AG08395 (cell line): ENCODE data around the gene CRAMP1.
A peak's percentile ranks its signal among the peaks of the same experiment; 100 is the strongest.

ENCODE experiments used
- DNase-seq: peaks from one replicate; pipeline ENCODE4 v3.0.0; 2012; ENCODE audit warnings: mixed read lengths, low spot score

CRAMP1 gene

DNA sequence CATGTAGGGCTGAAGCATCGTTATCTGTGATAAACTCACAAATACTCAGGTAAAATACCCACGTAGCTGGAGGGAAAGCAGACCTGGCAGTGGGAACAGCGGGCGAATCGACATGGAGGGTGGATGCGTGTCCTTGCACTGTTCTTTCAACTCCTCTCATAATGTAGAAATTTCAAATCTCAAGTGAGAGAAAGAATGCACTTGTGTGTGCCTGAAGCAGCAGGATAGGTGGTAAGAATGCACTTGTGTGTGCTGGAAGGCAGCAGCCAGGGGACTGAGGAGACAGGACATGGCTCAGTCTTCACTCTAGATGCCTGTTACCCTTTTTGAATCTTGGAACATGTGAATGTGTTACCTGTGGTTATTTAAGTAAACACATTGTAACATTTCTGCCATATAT lies 10.7 kb upstream of the CRAMP1 start:
- DNase-seq = no peak

DNA sequence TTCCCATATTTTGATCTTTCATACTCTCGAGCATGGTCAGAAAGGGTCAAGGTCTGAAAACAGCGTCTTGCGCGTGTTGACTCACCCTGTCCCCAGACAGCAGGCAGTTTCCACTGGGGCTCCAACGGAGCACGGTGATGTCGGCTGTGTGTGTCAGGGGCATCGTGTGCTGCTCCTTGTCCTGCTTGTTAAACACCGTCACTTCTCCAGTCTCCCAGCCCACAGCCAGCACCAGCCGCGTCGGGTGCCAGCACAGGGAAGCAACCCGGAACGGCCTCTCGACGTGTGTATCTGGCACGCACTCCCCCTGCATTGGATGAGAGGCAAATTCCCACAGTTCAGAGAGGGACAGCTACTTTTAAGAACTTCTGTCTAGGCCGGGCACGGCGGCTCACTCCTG lies 9.9 kb upstream of the CRAMP1 start:
- DNase-seq = no peak

DNA sequence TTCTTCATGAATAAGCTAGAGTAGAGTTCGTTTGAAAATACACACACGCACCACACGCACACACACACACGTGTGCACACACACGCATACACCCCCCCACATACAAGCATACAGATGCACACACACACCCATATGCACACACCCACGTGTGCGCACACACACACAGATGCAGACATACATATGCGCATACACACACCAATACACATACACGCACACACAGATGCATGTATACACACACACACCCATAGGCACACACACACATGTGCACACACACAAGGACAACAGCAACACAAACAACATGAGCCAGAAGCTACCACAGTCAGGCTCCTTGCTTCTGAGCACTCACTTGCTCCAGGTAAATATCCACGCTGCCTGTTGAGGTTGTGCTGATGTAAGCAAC lies 5.4 kb upstream of the CRAMP1 start:
- no peak for DNase-seq

DNA sequence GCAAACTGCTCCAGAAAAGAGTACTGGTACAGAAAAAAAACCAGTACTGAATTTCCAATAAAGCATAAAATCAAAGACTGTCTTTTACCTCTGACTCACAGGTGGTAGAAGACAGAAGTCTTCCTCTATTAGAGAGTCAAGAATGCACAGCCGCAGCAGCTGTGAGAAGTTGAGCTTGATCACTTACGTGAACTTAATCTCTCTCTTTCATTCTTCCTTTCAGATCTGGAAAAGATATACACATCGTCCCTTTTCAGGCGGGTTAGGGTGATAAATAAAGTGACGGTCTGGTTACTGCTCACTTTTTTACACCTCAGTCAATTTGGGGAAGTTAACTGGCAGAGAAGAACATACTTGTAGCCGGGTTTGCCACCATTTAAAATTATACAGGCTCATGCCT lies 4.2 kb upstream of the CRAMP1 start:
- DNase-seq = no peak

DNA sequence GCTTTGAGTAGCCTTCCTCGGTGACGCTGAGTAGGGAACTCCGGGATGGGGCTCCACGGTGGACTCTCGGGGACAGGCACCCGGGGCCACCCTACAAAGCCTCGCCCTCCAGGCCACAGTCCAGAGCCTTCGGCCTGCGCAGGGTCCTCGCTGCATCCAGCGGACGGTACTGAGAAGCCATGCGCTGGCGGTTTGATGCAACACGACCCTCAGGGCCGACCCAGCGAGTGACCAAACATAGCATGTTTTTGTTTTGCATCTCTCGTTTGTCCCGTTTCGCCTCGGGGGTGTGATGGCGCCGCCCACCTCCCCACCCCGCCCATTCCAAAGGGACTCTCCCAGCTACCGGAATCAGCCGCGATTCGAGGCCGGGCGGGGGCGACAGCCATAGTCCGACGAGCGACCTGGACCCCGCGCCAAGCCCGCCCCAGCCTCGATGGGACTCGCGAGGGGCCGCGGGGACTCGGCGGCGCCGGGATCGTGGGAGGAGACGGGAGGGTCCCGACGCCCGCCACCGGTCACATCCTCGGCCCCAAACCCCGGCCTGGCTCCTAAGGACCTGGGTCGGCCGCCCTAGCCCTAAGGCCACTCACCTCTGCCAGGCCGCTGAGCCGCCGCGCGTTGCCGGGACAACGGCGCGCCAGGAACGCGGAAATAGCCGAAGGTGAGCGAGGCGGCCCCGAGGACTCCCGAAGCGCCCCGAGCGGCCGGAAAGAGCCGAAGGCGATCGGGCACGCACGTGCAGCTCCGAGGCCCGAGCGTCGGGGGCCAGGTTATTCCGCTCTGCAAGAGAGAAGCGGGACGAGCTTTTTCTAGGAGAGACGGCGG lies 1.9 kb upstream of the CRAMP1 start:
- peak; percentile 93 for DNase-seq

DNA sequence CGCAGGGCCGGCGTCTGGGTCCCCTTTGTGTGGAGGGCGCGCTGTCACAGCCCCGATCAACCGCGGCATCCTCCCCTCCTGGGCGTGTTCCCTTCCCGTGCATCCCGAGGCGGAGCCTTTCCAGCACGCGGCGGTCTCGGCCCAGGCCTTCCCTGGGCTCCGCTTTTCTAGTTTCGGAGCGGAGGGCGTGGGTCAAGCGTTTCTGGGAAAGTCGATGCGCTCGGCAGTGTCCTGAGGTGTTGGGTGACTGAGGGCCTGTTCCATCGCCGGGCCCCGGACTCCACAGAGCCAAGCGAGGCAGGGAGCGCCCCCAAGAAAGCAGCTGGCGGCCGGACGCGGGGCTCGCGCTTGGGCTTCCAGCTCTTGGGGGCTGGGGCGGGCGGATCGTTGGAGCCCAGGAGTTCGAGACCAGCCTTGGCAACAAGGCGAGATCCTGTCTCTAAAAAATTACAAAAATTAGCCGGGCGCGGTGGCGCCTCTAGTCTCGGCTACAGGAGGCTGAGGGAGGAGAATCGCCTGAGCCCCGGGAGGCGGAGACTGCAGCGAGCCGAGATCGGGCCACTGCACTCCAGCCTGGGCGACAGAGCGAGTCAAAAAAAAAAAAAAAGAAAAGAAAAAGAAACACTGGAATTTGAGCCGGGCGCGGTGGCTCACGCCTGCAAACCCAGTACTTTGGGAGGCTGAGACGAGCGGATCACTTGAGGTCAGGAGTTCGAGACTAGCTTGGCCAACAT lies 1.1 kb upstream of the CRAMP1 start:
- no peak for DNase-seq

DNA sequence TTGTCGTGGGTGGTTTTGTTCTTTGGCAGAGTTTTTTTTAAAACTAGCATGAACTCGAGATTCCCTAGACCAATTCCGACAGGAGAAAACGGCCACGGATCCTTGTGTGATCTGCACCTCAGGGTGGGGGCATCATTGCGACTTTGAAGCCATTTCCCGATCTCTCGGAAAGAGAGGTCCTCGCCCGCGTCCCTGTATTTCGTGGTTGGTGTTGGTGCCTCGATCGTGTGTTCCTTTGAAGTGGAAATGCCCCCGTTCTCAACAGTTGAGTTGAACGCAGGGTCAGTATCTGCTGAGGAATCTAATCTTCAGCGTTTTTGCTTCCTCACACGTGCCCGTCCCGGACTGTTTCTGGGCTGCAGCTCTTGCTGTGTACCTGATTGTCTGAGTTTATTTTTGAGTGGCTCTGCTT lies 1.1 kb downstream of the CRAMP1 start:
- no peak for DNase-seq

DNA sequence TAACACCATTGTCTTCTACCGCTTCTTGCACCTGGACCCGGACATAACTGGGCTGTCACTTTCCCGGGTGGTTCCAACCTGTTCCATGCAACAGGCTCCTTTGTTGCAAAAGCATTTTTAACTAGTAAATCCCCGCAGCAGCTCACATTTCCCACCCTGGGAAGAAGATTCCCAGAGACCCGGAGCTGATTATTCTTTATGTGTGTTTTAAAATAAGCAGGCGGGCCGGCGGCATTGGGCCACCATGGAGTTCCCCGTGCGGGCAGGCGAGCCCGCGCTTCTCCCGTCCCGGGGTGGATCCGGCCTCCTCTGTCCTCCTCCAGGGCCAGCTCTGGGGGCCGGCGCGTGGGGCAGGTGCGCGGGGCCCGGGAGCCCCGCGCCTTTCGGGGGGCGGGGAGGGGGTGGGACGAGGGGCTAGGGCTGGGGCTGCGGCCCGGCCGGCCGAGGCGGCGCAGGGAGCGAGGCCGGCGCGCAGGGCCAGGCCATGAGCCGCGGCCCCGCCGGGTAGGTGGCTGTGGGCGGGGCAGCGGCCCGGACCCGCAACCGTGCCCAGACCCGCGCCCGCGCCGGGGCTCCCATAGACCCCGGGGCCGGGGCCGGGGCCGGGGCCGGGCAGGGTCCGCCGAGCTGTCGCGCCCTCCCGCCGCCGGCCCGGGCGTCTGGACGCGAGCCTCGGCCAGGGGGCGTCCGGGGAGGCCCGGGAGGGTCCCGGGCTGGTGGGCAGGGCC lies 1.7 kb downstream of the CRAMP1 start:
- peak; percentile 9 for DNase-seq

DNA sequence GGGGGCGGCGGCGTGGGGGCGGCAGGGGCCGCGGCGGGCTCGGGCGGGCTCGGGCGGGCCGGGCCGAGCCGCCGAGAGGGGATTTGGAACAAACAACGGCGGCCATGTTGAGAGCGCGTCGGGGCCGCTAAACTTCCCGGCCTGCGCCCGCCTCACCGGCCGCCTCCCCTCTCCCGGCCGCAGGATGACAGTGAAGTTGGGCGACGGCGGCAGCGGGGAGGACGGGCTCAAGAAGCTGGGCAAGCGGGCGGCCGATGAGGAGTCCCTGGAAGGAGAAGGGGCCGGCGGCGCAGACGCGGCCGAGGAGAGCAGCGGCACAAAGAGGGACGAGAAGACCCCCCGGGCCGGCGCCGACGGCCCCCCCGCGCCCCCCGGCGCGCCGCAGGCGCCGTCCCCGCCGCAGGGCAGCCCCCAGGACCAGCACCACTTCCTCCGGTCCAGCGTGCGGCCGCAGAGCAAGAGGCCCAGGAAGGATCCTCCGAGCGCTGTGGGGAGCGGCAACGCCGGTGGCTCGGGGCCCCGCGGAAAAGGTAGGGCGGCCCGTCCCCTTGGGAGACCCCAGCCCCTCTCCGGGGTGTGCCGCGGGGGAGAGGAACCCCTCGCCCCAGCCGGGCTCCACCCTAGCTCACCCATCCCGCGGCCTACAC lies 2.4 kb downstream of the CRAMP1 start:
- peak; percentile 70 for DNase-seq

DNA sequence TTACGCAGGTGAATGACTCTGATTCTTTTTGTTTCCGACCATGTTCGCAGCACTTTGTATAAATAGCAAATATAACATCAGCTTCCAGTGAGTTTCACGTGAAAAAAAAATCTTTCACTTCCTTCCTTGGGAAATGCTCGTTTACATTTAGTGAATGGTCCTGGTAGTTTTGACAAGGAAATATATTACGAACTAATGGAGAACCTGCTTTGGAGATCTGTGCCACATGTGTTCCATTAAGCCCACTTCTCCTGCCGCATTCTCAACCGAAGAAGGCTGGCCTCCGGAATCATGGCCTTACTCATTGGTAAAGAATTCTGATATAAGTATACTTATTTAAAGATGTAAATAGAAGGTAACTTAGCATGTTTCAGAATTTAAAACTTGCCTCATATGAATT lies 3.6 kb downstream of the CRAMP1 start:
- DNase-seq = no peak

DNA sequence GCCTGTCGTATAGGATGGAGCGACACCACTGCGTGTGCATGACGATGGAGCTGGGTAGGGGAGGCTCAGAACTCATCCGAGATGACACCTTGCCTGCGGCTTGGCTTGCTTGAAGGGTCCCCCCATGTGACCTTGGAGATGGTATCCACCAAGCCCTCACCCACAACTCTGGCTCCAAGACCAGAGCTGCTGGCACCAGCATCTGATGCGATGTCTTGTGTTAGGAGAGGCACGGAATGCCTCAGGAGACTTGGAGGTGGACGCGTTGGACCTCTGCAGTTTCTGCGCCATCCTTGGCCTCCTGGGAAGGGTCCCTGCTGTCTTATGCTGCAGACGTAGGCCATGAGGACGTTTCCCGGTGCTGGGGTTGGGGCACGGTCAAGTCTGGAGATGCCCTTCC lies 7.8 kb downstream of the CRAMP1 start:
- DNase-seq = no peak

DNA sequence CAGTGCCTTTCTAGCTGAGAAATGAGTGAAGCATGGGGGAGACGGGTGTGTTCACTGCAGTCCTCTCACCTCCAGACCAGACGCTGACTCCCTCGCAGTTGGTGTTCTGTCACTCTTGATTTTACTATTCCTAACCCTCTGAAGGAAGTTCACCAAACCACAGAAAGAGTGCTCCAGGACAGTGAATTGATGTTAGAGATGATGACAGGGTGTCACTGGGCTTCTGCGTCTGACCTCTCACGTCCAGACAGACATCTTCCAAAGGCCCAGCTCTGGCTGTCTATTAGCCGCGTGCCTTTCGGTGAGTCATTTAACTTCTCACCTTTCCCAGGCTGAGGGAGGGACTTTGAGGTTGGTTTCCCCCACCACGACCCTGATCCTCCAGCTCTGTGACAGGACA lies 8.2 kb downstream of the CRAMP1 start:
- no peak for DNase-seq

DNA sequence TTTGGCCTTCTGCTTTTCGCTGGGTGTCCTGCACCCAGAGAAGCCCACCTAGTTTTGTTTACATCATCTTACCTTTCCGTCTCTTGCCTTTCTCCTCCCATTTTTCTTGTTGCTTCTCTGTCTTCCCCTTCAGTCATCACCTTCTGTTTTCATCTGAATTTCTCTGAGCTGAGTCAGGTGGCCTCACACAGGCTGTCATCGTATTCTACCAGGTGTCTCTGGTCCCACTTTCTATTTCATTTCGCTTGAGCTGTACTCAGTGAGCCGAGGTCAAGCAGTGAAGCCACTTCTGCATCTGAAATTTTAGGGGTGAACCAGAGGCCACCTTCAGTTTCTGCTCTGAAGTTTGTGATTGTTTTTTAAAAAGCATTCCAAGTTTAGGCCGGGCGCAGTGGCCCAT lies 9.7 kb downstream of the CRAMP1 start:
- DNase-seq = no peak

DNA sequence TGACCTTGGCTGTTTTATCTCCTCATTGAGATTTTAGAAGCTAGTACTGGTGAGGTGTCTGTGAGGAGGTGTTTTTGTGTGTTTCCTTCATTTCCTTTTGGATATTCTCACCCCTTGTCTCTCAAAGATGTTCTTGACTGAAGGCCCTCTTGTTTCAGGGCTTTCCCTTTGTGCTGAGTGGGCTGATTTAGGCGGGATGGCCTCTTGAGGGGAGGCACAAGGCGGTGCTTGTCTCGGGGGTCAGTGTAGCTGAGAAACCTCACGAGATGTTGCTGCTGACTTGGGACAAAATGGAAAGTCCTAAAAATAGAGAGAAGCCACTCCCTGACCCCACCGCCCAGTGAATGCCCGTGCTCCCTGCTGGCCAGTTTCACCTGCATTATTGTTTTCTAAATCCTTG lies 14.2 kb downstream of the CRAMP1 start:
- DNase-seq = no peak

DNA sequence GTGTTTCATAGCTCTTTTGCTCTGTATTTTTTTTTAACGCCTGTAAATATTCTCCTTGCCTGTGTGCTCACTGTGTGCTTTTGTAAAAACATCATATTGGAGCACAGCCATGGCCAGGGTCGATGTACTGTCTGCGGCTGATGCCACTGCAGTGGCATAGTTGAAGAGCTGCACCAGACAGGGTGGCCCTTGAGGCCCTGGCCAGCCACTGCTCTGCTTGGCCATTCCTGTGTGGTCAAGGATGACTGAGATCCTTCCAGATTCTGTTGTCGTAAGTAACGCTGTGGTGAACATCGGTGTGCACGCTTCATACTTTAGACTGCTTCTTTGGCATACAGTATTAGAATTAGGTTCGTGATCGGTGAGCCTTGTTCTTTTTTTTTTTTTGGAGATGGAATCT lies 14.6 kb downstream of the CRAMP1 start:
- no peak for DNase-seq

DNA sequence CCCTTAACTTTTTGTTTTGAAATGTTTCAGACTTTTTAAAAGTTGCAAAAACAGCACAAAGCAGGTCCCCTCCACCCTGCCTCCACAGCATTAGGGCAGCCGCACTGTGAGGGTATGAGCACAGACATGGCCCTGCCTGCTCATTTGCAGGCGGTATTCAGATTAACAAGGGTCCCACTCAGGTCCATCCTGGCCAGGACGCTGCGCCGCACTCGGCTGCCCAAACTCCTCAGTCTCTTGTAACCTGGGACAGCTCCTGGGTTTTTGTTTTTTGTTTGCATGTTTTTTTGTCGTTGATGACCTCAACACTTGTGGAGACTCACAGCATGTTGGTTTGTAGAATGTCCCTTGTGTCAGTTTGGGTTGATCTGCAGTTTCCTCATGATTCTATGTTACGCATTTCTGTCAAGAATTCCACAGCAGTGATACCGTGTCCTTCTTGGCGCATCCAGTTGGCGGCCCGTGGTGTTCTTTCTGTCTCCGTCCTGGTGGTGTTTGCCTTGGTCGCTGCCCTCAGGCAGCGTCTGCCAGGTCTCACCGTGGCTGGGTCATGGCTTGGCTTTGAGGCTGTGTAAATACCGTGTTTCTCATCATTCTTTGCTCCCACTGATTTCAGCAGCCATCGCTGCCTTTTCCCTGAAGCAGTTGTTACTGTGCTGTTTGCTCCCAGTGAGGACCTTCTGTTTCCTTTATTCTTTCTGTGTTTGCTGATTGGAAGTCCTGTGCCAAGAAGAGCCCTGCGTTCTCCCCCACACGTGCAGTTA lies 18.5 kb downstream of the CRAMP1 start:
- DNase-seq = no peak

DNA sequence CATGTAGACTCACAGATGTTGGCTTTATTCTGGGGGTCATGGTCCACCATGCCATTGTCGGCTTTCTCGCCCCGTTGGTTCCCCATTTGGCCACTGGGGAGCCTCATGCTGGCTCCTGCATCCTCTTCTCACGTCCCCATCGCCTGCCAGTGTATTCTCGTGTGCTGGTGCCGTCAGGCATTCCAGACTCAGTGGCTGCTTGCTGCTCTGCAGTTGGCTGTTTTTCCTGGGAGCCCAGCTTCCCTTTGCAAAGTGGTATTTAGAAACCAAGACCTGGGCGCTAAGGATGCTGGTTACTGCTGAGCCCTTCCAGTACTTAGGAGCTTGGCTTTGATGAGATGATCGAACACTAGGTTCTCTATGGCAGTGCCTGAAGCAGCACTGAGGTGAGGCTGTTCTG lies 19.1 kb downstream of the CRAMP1 start:
- DNase-seq = no peak

DNA sequence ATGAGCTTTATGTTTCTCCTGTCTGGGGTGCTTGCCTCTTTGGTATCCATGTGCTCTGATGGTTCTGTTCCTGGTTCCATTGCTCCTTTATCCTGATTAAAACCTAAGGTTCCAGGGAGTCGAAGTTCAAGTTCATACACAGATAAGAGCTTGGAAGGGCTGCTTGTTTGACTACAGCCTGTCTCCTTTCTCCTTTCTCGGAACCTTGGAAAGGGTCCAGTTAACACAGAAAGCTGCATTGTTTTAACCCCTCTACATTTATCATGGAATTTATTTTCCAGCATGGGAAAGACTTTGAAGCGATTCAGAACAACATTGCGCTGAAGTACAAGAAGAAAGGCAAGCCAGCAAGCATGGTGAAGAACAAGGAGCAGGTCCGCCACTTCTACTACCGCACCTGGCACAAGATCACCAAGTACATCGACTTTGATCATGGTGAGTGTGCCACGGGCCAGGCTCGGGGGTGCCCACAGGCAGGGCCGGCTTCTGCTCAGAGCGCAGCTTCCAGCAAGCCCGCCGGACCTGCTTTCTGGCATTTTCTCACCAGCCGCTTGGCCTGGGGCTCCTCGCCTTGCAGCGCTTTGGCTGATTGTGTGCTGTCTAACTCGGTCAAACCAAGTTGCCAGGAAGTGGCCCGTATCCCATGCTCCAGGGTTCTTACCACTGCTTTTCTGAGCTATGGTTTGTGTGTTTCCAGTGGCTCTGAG lies 19.9 kb downstream of the CRAMP1 start:
- DNase-seq = no peak

DNA sequence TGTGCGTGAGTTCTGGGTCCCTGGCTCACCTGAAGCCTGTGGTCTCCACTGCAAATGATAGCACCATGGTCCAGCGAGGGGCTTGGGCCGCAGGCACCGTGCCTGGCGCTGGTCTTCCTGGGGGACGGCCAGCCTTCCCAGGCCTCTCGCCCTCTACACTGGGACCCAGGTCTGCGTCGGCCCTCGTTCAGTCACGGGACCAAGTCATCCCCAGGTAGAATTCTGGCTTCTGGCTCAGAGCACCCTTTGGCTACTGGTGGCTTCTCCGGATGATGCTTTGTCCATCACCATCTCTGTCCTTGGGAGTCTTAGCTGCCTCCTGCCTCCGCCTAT lies 20.4 kb downstream of the CRAMP1 start:
- no peak for DNase-seq

DNA sequence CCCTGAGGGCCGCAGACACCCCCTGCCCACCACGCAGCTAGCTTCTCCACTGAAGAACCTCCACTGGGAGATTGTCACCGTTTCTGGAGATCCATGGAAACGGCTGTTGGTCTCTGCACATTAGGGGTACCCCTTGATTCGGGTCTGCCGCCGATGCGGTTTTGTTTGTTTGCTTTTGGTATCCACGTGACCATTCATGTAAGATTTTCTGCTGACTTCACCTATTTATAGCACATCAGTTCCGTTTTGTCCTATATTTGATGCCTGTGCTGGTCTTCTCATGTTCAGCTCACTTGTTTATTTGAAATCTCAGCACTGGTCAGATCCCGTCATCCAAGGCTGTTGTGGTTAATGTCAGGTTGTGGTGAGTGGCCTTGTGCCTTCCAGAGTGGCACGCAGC lies 21.1 kb downstream of the CRAMP1 start:
- DNase-seq = no peak

DNA sequence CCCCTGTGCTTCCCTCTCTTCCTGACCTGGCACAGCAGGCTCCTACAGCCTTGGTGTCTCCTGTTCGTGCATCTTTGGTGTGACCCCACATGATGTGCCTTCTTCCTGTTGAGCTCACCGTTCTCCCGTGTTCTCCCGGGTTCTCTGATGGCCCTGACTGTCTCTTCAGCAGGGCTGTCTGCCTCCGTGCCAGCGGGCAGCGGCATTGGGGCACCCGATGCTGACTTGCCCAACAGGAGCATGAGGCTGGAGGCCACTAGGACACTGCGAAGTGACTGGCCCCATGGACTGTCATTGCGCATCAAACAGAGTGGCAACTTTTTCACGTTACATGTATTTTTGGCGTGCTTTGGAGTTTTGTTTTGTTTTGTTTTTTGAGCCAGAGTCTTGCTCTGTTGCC lies 22.4 kb downstream of the CRAMP1 start:
- no peak for DNase-seq
